ENCODE results near the gene DPP9.

- no peak for TF ChIP-seq CTCF (conservative IDR thresholded peaks at IDR 0.05 in 1 of 2, IDR thresholded peaks at IDR 0.05 in 1 of 2; ENCODE audit: low read depth in 1 of 2, low read length in 2 of 2)
- TF ChIP-seq EZH2 (IDR thresholded peaks at IDR 0.05; ENCODE audit: low read length, missing control alignments) = no peak
These were observed 28.4 kb downstream of the DPP9 start for GRCh38 chr19:4695224-4695731.
